Measurements from ENCODE around the gene PIGZ. TPM values are rescaled to one million over a fixed set of nuclear protein-coding genes. Genes with fewer than 3 reads are reported as not detected.

PIGZ gene
- total RNA-seq, 4 donors from 2014 or later: 2.3 to 8.0 (median 4.4) TPM

GRCh38 chr3:197000211-197000610 lies 31.6 kb upstream of the PIGZ start:
- TF ChIP-seq POLR2A (IDR thresholded peaks at IDR 0.05) (no peak), CTCF (IDR thresholded peaks at IDR 0.05) (no peak)
- 83 to 87% methylated on average over 5 of the region's 5 CpGs for WGBS, 2 donors
- no peak overlapping the region for H3K4me3 ChIP-seq (ENCODE audit: low read depth, poor library complexity, severe bottlenecking)
- intact Hi-C loops (cut with DNase I; ENCODE audit: low total_unique reads): loop anchor here (10.0 kb wide), 1 partner anchor 185 kb away; no protein-coding TSS in a partner anchor
- no peak for DNase-seq (ENCODE audit: low spot score in 2 of 2)

GRCh38 chr3:196998966-196999760 lies 30.5 kb upstream of the PIGZ start:
- intact Hi-C loops (cut with DNase I; ENCODE audit: low total_unique reads): no loop called here
- DNase-seq (ENCODE audit: low spot score in 2 of 2): no peak
- H3K4me3 ChIP-seq (ENCODE audit: low read depth, poor library complexity, severe bottlenecking): no peak overlapping the region
- WGBS, 2 donors: 93 to 95% methylated on average over 21 of the region's 21 CpGs
- TF ChIP-seq POLR2A (IDR thresholded peaks at IDR 0.05) (no peak), CTCF (IDR thresholded peaks at IDR 0.05) (no peak)

GRCh38 chr3:196997311-196997710 lies 28.7 kb upstream of the PIGZ start:
- no peak overlapping the region for H3K4me3 ChIP-seq (ENCODE audit: low read depth, poor library complexity, severe bottlenecking)
- intact Hi-C loops (cut with DNase I; ENCODE audit: low total_unique reads): no loop called here
- TF ChIP-seq POLR2A (IDR thresholded peaks at IDR 0.05): no peak
- no peak for DNase-seq (ENCODE audit: low spot score in 2 of 2)
- 83 to 86% methylated on average over 14 to 15 of the region's 15 CpGs for WGBS, 2 donors

GRCh38 chr3:196996454-196997265 lies 28.0 kb upstream of the PIGZ start:
- TF ChIP-seq POLR2A (IDR thresholded peaks at IDR 0.05): no peak
- TF ChIP-seq CTCF (IDR thresholded peaks at IDR 0.05): no peak
- 39 to 45% methylated on average over 17 of the region's 17 CpGs for WGBS, 2 donors
- peak in 1 of 2 donors; percentile 40 for DNase-seq (ENCODE audit: low spot score in 2 of 2)
- intact Hi-C loops (cut with DNase I; ENCODE audit: low total_unique reads): no loop called here
- H3K4me3 ChIP-seq (ENCODE audit: low read depth, poor library complexity, severe bottlenecking): no peak overlapping the region

GRCh38 chr3:196995646-196996355 lies 27.2 kb upstream of the PIGZ start:
- DNase-seq (ENCODE audit: low spot score in 2 of 2): no peak
- TF ChIP-seq CTCF (IDR thresholded peaks at IDR 0.05): no peak
- TF ChIP-seq POLR2A (IDR thresholded peaks at IDR 0.05): no peak
- no peak overlapping the region for H3K4me3 ChIP-seq (ENCODE audit: low read depth, poor library complexity, severe bottlenecking)
- intact Hi-C loops (cut with DNase I; ENCODE audit: low total_unique reads): no loop called here
- 62 to 69% methylated on average over 14 of the region's 14 CpGs for WGBS, 2 donors

- no peak for DNase-seq (ENCODE audit: low spot score in 2 of 2)
- TF ChIP-seq CTCF (IDR thresholded peaks at IDR 0.05) (peak in 1 of 3 donors; percentile 43), POLR2A (IDR thresholded peaks at IDR 0.05) (no peak)
- intact Hi-C loops (cut with DNase I; ENCODE audit: low total_unique reads): no loop called here
- WGBS, 2 donors: 94 to 96% methylated on average over 19 of the region's 19 CpGs
- no peak overlapping the region for H3K4me3 ChIP-seq (ENCODE audit: low read depth, poor library complexity, severe bottlenecking)
Measured at GRCh38 chr3:196995027-196995426, 26.4 kb upstream of the PIGZ start.

Data from lower leg skin (tissue), 4 donors.